T-helper 2 cell treated with Interferon-gamma antibody and Interleukin-4, amounts not matched to agents 100 ng/mL and 5 ng/mL, for 36 hours (primary cell): ENCODE data around the gene CSN2. TPM values are rescaled to one million over a fixed set of nuclear protein-coding genes. Genes with fewer than 3 reads are reported as not detected.

Experiments
- total RNA-seq: library from RNA; stranded (reverse); gene quantifications from 2 replicates; pipeline ENCODE4 v1.2.3, GENCODE V29; 2022

Gene CSN2
- total RNA-seq, 1 donor from 2014 or later, result not detected

Other genes with a start within 250 kb of the CSN2 start
- gene SULT1B1, start 205.1 kb downstream of the CSN2 start, total RNA-seq, result 4.7 and 5.4 TPM in 2 replicates
- not detected in 2 replicates for gene SULT1E1, start 105.6 kb downstream of the CSN2 start, total RNA-seq
- not detected in 2 replicates for gene CSN1S1, start 34.7 kb downstream of the CSN2 start, total RNA-seq
- not detected in 2 replicates for gene STATH, start 30.2 kb upstream of the CSN2 start, total RNA-seq
- gene HTN3, start 62.7 kb upstream of the CSN2 start, total RNA-seq, result not detected in 2 replicates
- not detected in 2 replicates for gene HTN1, start 84.7 kb upstream of the CSN2 start, total RNA-seq
- not detected in 2 replicates for gene PRR27, start 188.5 kb upstream of the CSN2 start, total RNA-seq
- not detected in 2 replicates for gene ODAM, start 230.0 kb upstream of the CSN2 start, total RNA-seq